Measurements from ENCODE around the gene PDGFB. TPM values are rescaled to one million over a fixed set of nuclear protein-coding genes. Genes with fewer than 3 reads are reported as not detected.
A peak's percentile ranks its signal among the peaks of the same experiment; 100 is the strongest.

Gene PDGFB
- total RNA-seq, 1 donor from 2014 or later, result 5.9 TPM

DNA sequence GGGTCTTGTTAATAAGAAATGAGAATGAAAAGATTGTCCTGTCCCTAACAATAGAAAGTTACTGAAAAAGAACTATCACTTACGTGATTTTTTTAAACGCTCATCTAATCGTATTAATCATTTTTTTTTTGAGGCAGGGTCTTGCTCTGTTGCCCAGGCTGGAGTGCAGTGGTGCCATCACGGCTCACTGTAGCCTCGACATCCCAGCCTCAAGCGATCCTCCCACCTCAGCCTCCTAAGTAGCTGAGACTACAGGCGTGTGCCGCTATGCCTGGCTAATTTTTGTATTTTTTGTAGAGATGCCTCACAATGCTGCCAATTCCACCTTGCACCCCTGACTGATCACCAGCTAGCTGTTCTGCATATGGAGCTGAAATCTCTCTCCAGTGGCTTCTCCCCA lies 15.7 kb downstream of the PDGFB start:
- DNase-seq (ENCODE audit: low spot score), result no peak

- no peak for DNase-seq (ENCODE audit: low spot score)
Observed at GRCh38 chr22:39227542-39228272, 17.1 kb downstream of the PDGFB start.

GRCh38 chr22:39226353-39226752 lies 18.4 kb downstream of the PDGFB start:
- no peak for DNase-seq (ENCODE audit: low spot score)

GRCh38 chr22:39225591-39225990 lies 19.2 kb downstream of the PDGFB start:
- DNase-seq (ENCODE audit: low spot score), result no peak

GRCh38 chr22:39224550-39224949 lies 20.2 kb downstream of the PDGFB start:
- DNase-seq (ENCODE audit: low spot score), result no peak

DNA sequence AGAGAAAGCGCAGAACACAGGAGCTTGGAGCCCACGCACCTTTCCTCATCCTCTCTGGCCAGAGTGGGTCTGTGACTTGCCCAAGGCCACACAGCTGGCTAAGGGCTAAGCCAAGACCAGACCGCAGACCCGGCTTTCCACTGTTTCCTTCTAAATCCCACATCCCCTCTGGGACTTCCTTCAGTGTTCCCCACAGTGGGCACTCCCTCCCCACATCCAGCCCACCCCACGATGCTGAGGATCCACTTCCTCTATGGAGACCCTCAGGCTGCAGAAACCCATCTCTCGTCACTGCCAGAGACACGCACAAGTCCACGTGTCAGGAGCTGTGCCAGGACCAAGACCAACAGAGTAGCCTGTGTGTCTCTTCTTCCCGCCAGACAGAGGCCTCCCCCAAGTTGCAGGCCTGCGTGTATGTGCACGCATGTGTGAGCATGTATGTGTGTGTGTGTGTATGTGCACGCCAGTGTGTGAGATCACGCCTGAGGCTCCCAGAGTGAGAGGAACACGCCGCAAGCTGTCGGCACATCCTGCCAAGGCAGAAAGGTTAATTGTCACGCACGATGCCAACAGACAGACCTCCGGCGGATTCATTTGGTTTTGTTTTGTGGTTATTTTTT lies 21.6 kb downstream of the PDGFB start:
- DNase-seq (ENCODE audit: low spot score), result no peak

GRCh38 chr22:39221999-39222686 lies 22.6 kb downstream of the PDGFB start:
- DNase-seq (ENCODE audit: low spot score), result no peak

DNA sequence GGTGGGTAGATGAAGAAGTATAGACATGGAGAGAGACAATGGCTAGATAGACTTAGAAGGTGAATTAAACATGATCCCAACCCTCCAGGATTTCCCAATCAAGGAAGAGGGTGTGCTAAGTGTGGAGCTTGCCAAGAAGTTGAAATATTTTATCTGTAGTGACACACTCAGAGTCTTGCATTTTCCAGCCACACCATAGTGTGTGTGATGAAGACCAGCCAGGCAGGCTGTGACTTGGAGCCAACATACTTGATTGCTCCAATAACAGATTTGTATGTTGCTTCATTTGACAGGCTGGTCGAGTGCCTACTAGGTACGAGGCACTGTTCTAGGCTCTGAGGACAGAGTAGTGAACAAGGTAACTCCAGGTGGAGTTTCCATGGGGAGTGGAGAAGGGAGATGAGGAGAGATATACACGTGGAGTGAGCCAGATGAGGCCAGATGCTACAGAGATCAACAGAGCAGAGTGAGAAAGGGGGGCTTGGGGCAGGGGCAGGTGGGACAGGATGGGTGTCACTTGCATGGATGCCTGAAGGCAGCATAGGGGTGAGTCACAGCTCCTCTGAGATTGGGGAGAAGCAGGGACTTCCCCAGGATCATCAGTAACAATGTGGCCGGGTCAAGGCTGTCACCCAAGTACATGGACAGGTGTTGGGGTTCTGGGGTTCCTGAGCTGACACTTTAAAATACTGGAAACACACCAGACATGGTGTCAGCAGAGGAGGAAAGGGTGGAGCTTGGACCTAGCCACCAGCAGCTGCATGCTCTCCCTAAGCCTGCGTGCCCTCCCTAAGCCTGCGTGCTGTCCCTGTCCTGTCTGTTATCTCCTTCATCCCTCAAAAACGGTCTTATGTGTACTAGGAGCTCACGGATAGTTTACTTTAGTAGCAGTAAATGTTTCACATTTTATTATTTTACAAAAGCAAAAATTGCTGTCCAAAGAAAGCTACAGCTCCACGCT lies 23.6 kb downstream of the PDGFB start:
- DNase-seq (ENCODE audit: low spot score), result no peak

DNA sequence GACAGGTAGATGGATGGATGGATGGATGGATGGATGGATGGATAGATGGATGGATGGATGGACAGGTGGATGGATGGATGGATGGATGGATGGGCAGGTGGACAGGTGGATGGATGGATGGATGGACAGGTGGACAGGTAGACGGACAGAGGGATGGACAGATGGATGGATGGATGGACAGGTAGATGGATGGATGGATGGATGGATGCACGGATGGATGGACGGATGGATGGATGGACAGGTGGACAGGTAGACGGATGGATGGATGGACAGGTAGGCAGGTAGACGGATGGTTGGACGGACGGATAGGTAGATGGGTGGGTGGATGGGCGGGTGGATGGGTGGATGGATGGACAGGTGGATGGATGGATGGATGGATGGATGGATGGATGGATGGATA lies 24.3 kb downstream of the PDGFB start:
- DNase-seq (ENCODE audit: low spot score), result no peak

GRCh38 chr22:39219071-39220039 lies 25.4 kb downstream of the PDGFB start:
- peak; percentile 24 for DNase-seq (ENCODE audit: low spot score)

DNA sequence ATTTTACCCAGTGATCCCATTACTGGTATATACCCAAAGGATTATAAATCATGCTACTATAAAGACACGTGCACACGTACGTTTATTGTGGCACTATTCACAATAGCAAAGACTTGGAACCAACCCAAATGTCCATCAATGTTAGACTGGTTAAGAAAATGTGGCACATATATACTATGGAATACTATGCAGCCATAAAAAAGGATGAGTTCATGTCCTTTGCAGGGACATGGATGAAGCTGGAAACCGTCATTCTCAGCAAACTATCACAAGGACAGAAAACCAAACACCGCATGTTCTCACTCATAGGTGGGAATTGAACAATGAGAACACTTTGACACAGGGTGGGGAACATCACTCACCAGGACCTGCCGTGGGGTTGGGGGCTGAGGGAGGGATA lies 26.4 kb downstream of the PDGFB start:
- DNase-seq (ENCODE audit: low spot score), result peak; percentile 7

- no peak for DNase-seq (ENCODE audit: low spot score)
Observed at GRCh38 chr22:39216143-39216490, 28.7 kb downstream of the PDGFB start.

DNA sequence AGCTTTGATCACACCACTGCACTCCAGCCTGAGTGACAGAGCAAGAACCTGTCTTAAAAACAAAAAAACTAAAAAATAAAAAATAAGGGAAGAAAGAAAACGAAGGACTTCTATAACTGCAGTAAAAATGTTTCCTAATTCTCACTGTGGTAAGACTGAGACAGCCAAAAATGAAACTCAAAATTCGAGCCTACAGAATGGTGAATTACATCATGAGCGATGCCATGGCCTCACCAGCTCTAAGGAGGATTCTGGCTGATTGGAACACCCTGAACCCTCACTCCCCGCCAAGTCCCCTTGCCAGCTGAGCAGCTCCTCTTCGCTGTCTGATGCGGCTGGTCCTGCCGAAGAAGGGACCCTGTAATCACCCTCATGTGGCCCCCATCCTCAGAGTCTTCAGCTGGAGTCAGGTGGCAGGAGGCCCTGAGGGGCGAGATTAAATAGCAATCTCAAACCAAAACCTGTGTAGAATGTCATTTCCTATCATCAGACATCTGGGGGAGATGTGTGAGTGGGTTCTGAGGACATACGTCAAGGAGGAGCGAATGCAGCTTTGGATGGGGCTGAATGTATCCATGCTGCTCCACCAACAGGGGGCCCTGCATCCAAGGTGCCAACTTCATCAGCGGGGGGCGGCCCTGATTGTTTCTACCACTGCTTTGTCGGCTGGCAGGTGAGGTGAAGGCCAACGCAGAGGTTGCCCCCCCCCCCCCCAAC lies 29.2 kb downstream of the PDGFB start:
- DNase-seq (ENCODE audit: low spot score), result no peak

DNA sequence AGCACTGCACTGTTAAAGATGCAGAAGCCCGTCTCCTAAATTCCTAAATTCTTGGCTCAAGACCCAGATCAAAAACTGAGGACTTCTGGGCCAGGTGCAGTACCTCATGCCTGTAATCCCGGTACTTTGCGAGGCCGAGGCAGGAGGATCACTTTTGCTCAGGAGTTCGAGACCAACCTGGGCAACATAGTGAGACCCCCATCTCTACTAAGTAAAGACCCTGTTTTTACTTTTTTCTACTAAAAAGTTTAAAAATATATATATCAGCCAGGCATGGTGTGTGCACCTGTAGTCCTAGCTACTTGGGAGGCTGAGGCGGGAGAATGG lies 29.7 kb downstream of the PDGFB start:
- no peak for DNase-seq (ENCODE audit: low spot score)

- DNase-seq (ENCODE audit: low spot score), result no peak
Observed at GRCh38 chr22:39214383-39215069, 30.3 kb downstream of the PDGFB start.

GRCh38 chr22:39214006-39214382 lies 30.8 kb downstream of the PDGFB start:
- DNase-seq (ENCODE audit: low spot score), result no peak

DNA sequence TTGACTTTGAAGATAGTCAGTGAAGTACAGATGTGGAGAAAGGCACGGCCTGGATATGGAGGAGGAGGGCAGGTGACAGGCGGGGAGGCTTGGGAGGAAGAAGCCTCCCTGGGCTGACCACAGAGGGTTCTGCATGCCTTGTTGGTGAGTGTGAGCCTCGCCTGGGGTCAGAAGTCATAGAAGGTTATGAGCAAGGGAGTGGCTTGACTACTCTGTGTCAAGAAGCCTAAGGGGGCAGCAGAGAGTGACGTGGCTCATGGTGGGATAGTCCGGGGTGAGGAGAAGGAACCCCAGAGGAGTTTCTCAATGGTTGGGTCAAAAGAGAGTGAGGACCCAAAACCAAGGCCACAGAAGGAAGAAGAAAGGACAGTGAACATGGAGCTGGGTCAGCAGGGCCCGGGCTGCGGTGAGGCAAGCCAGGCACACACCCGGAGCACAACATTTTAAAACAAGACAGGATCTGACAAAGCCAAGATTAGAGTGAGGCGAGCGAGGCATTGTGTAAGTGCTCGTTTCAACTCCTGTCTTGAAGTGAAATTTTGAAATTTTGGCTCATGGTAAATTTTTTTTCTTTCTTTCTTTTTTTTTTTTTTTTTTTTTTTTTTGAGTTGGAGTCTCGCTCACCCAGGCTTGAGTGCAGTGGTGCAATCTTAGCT lies 31.9 kb downstream of the PDGFB start:
- DNase-seq (ENCODE audit: low spot score), result no peak

GRCh38 chr22:39209756-39210155 lies 35.0 kb downstream of the PDGFB start:
- DNase-seq (ENCODE audit: low spot score), result no peak

DNA sequence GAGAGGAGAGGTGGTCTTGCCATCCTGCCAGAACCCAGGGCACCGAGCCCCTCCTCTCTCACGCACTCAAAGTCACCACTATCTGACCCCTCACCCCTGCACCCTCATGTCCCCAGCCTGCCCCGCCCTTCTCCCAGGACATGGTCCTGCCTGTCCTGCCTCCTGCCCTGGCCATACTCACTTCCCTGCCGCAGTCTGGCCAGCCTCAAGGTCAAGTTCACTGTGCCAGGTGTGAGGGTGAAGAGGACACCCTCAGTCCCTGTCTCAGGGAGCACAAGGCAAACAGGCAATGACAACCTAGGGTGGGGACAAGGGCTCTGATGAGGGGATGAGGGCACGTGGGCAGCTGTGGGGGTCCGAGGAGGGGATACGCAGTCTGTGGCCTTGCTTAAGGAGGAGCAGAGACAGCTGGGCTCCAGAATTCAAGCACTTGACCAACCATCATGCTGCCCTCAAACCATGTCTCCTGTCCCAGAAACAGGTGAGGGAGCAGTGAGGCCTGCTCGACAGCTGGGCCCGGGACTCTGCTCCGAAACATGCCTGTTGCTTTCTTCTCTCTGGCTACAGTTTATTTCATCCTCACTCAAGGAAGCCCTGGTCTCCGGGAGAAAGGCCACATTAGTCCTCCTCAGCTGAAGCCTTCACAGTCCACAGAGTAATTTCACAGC lies 36.6 kb downstream of the PDGFB start:
- DNase-seq (ENCODE audit: low spot score), result no peak

All from ureter (tissue), 1 donor.